ENCODE data around the gene POU6F2.
"Not testable (repeated sequence)": the region's sequence is repeated elsewhere in the genome, so short reads cannot be mapped to it uniquely, and the experiment has no call there.

Gene POU6F2

GRCh38 chr7:39313974-39314373, 336.3 kb downstream of the POU6F2 start:
- no peak for DNase-seq

GRCh38 chr7:39317107-39317506, 339.4 kb downstream of the POU6F2 start:
- no peak for DNase-seq

- no peak for DNase-seq
These were observed 340.2 kb downstream of the POU6F2 start for GRCh38 chr7:39317896-39318295.

- no peak for DNase-seq
These were observed 343.5 kb downstream of the POU6F2 start for GRCh38 chr7:39321245-39321644.

- no peak for DNase-seq
These were observed 344.3 kb downstream of the POU6F2 start for GRCh38 chr7:39321909-39322498.

- no peak for DNase-seq
These were observed 346.5 kb downstream of the POU6F2 start for GRCh38 chr7:39324139-39324760.

- not testable (repeated sequence) for DNase-seq
These were observed 353.9 kb downstream of the POU6F2 start for GRCh38 chr7:39331607-39332006.

GRCh38 chr7:39332142-39332541, 354.4 kb downstream of the POU6F2 start:
- no peak for DNase-seq

- DNase-seq: no peak
These were observed 356.0 kb downstream of the POU6F2 start for GRCh38 chr7:39333701-39334100.

- no peak for DNase-seq
These were observed 358.7 kb downstream of the POU6F2 start for GRCh38 chr7:39336442-39336841.

GRCh38 chr7:39338716-39339115, 361.0 kb downstream of the POU6F2 start:
- no peak for DNase-seq

- DNase-seq: no peak
These were observed 361.9 kb downstream of the POU6F2 start for GRCh38 chr7:39339591-39339990.

GRCh38 chr7:39341083-39341482, 363.4 kb downstream of the POU6F2 start:
- no peak for DNase-seq

- DNase-seq: no peak
These were observed 365.1 kb downstream of the POU6F2 start for GRCh38 chr7:39342763-39343162.

- no peak for DNase-seq
These were observed 371.9 kb downstream of the POU6F2 start for GRCh38 chr7:39349452-39350123.

- DNase-seq: no peak
These were observed 376.1 kb downstream of the POU6F2 start for GRCh38 chr7:39353615-39354376.

- no peak for DNase-seq
These were observed 378.0 kb downstream of the POU6F2 start for GRCh38 chr7:39355664-39356063.

- no peak for DNase-seq
These were observed 378.6 kb downstream of the POU6F2 start for GRCh38 chr7:39356172-39356925.

GRCh38 chr7:39357648-39358047, 379.9 kb downstream of the POU6F2 start:
- DNase-seq: no peak

- DNase-seq: no peak
These were observed 382.3 kb downstream of the POU6F2 start for GRCh38 chr7:39360038-39360437.

GRCh38 chr7:39360766-39361165, 383.1 kb downstream of the POU6F2 start:
- no peak for DNase-seq

- no peak for DNase-seq
These were observed 388.1 kb downstream of the POU6F2 start for GRCh38 chr7:39365751-39366295.

- no peak for DNase-seq
These were observed 389.7 kb downstream of the POU6F2 start for GRCh38 chr7:39367451-39367850.

Data from stimulated activated CD4-positive, alpha-beta T cell treated with anti-CD3 and anti-CD28 coated beads, Interleukin-4, amount 100 ng/mL, for 4 hours (primary cell).